ENCODE data around the gene KIAA0040.

GRCh38 chr1:175148068-175148467 is 44.5 kb downstream of the KIAA0040 start:
- TF ChIP-seq, protein P1, sequence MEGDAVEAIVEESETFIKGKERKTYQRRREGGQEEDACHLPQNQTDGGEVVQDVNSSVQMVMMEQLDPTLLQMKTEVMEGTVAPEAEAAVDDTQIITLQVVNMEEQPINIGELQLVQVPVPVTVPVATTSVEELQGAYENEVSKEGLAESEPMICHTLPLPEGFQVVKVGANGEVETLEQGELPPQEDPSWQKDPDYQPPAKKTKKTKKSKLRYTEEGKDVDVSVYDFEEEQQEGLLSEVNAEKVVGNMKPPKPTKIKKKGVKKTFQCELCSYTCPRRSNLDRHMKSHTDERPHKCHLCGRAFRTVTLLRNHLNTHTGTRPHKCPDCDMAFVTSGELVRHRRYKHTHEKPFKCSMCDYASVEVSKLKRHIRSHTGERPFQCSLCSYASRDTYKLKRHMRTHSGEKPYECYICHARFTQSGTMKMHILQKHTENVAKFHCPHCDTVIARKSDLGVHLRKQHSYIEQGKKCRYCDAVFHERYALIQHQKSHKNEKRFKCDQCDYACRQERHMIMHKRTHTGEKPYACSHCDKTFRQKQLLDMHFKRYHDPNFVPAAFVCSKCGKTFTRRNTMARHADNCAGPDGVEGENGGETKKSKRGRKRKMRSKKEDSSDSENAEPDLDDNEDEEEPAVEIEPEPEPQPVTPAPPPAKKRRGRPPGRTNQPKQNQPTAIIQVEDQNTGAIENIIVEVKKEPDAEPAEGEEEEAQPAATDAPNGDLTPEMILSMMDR (IDR thresholded peaks at IDR 0.05), result no peak
- no peak for TF ChIP-seq EZH2 (IDR thresholded peaks at IDR 0.05; ENCODE audit: borderline replicate concordance, insufficient read depth, low read depth, low read length, poor library complexity, severe bottlenecking)

All from B cell (primary cell).